ENCODE measurements around the gene C6orf52.

DNA sequence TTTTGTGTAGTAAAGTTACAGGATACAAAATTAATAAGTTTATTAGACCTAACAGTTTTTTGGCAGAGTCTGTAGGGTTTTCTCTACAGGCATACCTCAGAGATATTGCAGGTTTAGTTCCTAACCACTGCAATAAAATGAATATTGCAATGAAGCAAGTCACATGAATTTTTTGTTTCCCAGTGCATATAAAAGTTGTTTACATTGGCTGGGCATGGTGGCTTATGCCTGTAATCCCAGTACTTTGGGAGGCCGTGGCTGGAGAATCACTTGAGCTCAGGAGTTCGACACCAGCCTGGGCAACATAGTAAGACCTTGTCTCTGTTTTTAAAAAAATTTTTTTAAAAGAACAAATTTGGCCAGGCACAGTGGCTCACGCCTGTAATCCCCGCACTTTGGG, 16.0 kb downstream of the C6orf52 start:
- TF ChIP-seq CTCF (IDR thresholded peaks at IDR 0.05) (no peak), POLR2A (IDR thresholded peaks at IDR 0.05) (no peak), EP300 (IDR thresholded peaks at IDR 0.05) (no peak)

Data from upper lobe of left lung (tissue), 4 donors.